ENCODE data around the gene CTNNAL1.

CTNNAL1 gene

GRCh38 chr9:108956022-108956630, 57.2 kb downstream of the CTNNAL1 start:
- ChIA-PET POLR2A (no interaction called here), CTCF (interaction anchor here (7.0 kb wide), 1 partner anchor 12 kb away, joined by 47 read pairs; no protein-coding TSS in a partner anchor)
- no peak for DNase-seq (ENCODE audit: extremely low spot score)
- no peak for TF ChIP-seq CTCF (IDR thresholded peaks at IDR 0.05; ENCODE audit: control extremely low read depth, extremely low read depth, low read depth, missing control alignments)

DNA sequence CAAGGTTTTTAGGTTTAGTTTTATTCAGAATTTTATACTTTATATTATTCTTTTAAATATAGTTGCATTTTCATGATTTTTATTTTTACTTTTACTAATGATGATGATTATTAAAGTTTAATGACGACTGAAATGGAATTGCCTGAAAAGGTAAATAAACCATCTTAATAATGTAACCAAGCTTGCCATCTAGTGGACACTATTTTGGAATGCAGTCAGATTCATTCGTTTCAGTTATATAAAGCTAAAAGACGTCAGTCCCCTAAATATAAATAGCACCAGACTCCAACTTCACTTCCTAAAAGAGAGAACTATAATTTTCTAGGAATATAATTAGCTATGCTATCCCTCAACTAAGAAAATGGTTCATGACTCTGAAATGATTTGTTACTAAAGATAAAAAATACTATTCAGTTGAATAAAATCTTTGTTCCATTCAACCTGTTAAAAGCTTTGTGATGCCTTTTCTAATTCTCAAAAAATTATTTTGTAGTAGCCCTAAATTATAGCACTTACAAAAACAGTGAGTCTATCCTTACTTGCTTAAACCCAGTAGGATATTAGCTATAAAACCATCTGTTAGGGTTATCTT, 59.2 kb downstream of the CTNNAL1 start:
- CTCF ChIA-PET = interaction anchor here (0.5 to 7.0 kb wide), 28 partner anchors 10 to 1613 kb away, joined by 3 to 69 read pairs (median 4); partner anchors contain the start of genes ABITRAM and ACTL7B
- peak; percentile 43 for DNase-seq (ENCODE audit: extremely low spot score)
- POLR2A ChIA-PET = interaction anchor here (0.5 kb wide), 1 partner anchor 1187 kb away, joined by 7 read pairs; no protein-coding TSS in a partner anchor
- peak; percentile 54 for TF ChIP-seq CTCF (IDR thresholded peaks at IDR 0.05; ENCODE audit: control extremely low read depth, extremely low read depth, low read depth, missing control alignments)

GRCh38 chr9:108951578-108951977, 61.7 kb downstream of the CTNNAL1 start:
- CTCF ChIA-PET = interaction anchor here (1.1 to 7.0 kb wide), 3 partner anchors 7 to 66 kb away, joined by 4 to 69 read pairs (median 47); no protein-coding TSS in a partner anchor
- no peak for DNase-seq (ENCODE audit: extremely low spot score)
- no peak for TF ChIP-seq CTCF (IDR thresholded peaks at IDR 0.05; ENCODE audit: control extremely low read depth, extremely low read depth, low read depth, missing control alignments)
- POLR2A ChIA-PET = no interaction called here

GRCh38 chr9:108950168-108950567, 63.1 kb downstream of the CTNNAL1 start:
- no peak for DNase-seq (ENCODE audit: extremely low spot score)
- TF ChIP-seq CTCF (IDR thresholded peaks at IDR 0.05; ENCODE audit: control extremely low read depth, extremely low read depth, low read depth, missing control alignments) = no peak
- POLR2A ChIA-PET = no interaction called here
- CTCF ChIA-PET = interaction anchor here (1.6 to 5.8 kb wide), 3 partner anchors 9 to 39 kb away, joined by 3 to 69 read pairs (median 5); no protein-coding TSS in a partner anchor

DNA sequence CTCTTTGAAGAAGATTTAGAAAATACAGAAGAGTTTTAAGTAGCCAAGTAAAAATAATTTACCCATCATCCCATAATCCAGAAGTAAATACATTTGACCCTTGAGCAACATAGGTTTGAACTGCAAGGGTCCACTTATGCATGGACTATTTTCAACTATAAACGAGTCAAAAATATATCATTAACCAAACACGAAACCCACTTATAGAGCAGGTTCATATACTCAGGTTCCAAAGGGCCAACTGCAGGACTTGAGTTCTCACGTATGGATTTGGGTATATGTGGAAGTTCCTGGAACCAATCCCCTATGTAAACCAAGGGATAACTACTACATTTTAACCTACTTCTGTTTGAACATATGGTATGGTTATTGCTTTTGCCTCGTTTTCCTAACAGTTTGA, 73.3 kb downstream of the CTNNAL1 start:
- TF ChIP-seq CTCF (IDR thresholded peaks at IDR 0.05; ENCODE audit: control extremely low read depth, extremely low read depth, low read depth, missing control alignments) = no peak
- ChIA-PET POLR2A (no interaction called here), CTCF (no interaction called here)
- no peak for DNase-seq (ENCODE audit: extremely low spot score)

- no peak for TF ChIP-seq CTCF (IDR thresholded peaks at IDR 0.05; ENCODE audit: control extremely low read depth, extremely low read depth, low read depth, missing control alignments)
- POLR2A ChIA-PET = no interaction called here
- no peak for DNase-seq (ENCODE audit: extremely low spot score)
- CTCF ChIA-PET = no interaction called here
Observed at GRCh38 chr9:108937561-108938305, 75.6 kb downstream of the CTNNAL1 start.
